Upper lobe of left lung (tissue), 6 donors: ENCODE data around the gene ASCL2. TPM values are rescaled to one million over a fixed set of nuclear protein-coding genes. Genes with fewer than 3 reads are reported as not detected.

ENCODE experiments used
- ATAC-seq, 2 donors: fragments of 200-7000 bp; cut with Tn5 transposase; one replicate each; pipeline ENCODE4 v1.9.1; 2022; ENCODE audit warnings: mild to moderate bottlenecking in 2 of 2, moderate library complexity in 2 of 2; ENCODE audit not compliant: low FRiP score in 2 of 2
- DNase-seq, 2 donors: peaks; one replicate each; pipeline ENCODE4 v3.0.0-alpha.2; 2019 to 2020
- H3K27ac ChIP-seq, 4 donors: fragments of 200-600 bp; sonication (generic); one replicate each; pipeline ENCODE4 v1.5.1; 2016 to 2019
- H3K27me3 ChIP-seq, 4 donors: fragments of 200-600 bp; sonication (generic); one replicate each; pipeline ENCODE4 v1.5.1; 2017 to 2019
- H3K36me3 ChIP-seq, 4 donors: fragments of 200-600 bp; sonication (generic); one replicate each; pipeline ENCODE4 v1.5.1; 2016 to 2019
- H3K4me1 ChIP-seq, 4 donors: fragments of 200-600 bp; sonication (generic); one replicate each; pipeline ENCODE4 v1.5.1; 2018 to 2019
- H3K4me3 ChIP-seq, 4 donors: fragments of 200-600 bp; sonication (generic); one replicate each; pipeline ENCODE4 v1.5.1; 2017 to 2019; ENCODE audit warnings: mild to moderate bottlenecking in 2 of 4, moderate library complexity in 1 of 4
- H3K9me3 ChIP-seq, 4 donors: fragments of 200-600 bp; sonication (generic); one replicate each; pipeline ENCODE4 v1.5.1; 2018 to 2019
- EP300 ChIP-seq, 4 donors: sonication (generic); formaldehyde crosslinking; IDR thresholded peaks; one replicate each; pipeline ENCODE4 v1.5.1; 2017; ENCODE audit warnings: antibody characterized with exemption in 4 of 4, control low read depth in 2 of 4
- POLR2A ChIP-seq, 4 donors: fragments of 450-650 bp; IDR thresholded peaks; one replicate each; pipeline ENCODE4 v1.5.1; 2016 to 2017; ENCODE audit warnings: antibody characterized with exemption in 4 of 4, mild to moderate bottlenecking in 2 of 4
- POLR2AphosphoS5 ChIP-seq, 2 donors: sonication (generic); formaldehyde crosslinking; IDR thresholded peaks; one replicate each; pipeline ENCODE4 v1.5.1; 2017; ENCODE audit warnings: antibody characterized with exemption in 2 of 2
- WGBS, 2 donors: methylation state at CpG; one replicate each; pipeline ENCODE4 v1.1.5; 2017 to 2018; 5-methylcytosine and 5-hydroxymethylcytosine counted together
- total RNA-seq, 6 donors: library from RNA; depleted of rRNA in 4 of 6; stranded (reverse); fragments of >200 nt in 4 of 6; gene quantifications; one replicate each; pipeline versions ENCODE4 v1.1.0 to v1.2.1, GENCODE V29; 2016 to 2021
- TF ChIP-seq, protein P1 (sequence below), 6 experiments: fragments of 450-650 bp in 4 of 6; fragments of 200-600 bp in 2 of 6; sonication (generic) in 2 of 6; IDR thresholded peaks; one replicate each; pipeline ENCODE4 v1.5.1; 2016 to 2019; ENCODE audit warnings: antibody characterized with exemption in 6 of 6
- donor health status: DM: no; HTN: no; CAD: no; lungs with moderate emphysema.
- donor health status: DM: no; HTN: yes; CAD: no; lungs with severe emphysema.

Gene ASCL2
- total RNA-seq, 6 donors from 2014 or later, result 1.4 to 3.4 (median 1.9) TPM; not detected in 2

DNA sequence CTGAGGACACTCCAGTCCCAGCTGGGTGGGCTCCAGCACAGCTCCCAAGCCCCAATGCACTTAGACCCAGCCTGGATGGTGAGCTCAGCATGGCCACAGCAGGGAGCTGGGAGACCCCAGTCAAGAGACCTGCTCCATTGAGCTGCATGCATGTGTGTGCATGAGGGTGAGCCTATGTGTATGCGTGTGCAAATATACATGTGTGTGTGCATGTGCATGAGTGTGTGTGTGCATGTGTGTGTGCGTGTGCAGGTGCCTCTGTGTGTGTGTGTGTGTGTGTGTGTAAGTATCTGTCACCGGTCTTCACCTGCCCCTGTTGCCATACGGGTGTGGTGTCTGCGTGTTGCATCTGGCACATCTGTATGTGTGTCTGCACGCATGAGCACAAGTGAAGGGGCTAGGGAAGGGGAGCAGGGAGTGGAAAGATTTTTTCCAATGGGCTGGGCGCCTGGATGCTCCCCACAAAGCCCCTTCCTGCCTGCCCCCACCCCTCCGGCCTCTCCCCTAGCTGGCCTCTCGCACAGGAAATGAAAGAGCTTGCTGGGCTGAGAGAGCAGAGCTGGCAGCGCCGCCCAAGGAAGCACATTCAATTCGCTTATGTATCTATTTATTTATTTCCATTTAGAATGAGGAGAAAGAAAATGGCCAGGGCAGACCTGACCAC lies 35.5 kb upstream of the ASCL2 start:
- Histone ChIP-seq H3K36me3 (no peaks in the 10 kb centered on the region), H3K27me3 (no peaks in the 10 kb centered on the region), H3K4me1 (peaks cover 47 to 62% (median 51%) of the 10 kb centered on the region in 4 donors), H3K4me3 (peak overlapping the region in 2 of 4 donors; percentile 4 to 15), H3K9me3 (no peaks in the 10 kb centered on the region), H3K27ac (peak overlapping the region; percentile 63 to 93 (median 85))
- ATAC-seq (peak in 1 of 2 donors; percentile 2), DNase-seq (peak in 1 of 2 donors; percentile 22)
- peak in 1 of 2 donors; percentile 9 for TF ChIP-seq POLR2AphosphoS5 (IDR thresholded peaks at IDR 0.05)
- TF ChIP-seq, protein P1, sequence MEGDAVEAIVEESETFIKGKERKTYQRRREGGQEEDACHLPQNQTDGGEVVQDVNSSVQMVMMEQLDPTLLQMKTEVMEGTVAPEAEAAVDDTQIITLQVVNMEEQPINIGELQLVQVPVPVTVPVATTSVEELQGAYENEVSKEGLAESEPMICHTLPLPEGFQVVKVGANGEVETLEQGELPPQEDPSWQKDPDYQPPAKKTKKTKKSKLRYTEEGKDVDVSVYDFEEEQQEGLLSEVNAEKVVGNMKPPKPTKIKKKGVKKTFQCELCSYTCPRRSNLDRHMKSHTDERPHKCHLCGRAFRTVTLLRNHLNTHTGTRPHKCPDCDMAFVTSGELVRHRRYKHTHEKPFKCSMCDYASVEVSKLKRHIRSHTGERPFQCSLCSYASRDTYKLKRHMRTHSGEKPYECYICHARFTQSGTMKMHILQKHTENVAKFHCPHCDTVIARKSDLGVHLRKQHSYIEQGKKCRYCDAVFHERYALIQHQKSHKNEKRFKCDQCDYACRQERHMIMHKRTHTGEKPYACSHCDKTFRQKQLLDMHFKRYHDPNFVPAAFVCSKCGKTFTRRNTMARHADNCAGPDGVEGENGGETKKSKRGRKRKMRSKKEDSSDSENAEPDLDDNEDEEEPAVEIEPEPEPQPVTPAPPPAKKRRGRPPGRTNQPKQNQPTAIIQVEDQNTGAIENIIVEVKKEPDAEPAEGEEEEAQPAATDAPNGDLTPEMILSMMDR (IDR thresholded peaks at IDR 0.05), result no peak
- 22 to 34% methylated on average over 7 to 12 of the region's 12 CpGs for WGBS, 2 donors

DNA sequence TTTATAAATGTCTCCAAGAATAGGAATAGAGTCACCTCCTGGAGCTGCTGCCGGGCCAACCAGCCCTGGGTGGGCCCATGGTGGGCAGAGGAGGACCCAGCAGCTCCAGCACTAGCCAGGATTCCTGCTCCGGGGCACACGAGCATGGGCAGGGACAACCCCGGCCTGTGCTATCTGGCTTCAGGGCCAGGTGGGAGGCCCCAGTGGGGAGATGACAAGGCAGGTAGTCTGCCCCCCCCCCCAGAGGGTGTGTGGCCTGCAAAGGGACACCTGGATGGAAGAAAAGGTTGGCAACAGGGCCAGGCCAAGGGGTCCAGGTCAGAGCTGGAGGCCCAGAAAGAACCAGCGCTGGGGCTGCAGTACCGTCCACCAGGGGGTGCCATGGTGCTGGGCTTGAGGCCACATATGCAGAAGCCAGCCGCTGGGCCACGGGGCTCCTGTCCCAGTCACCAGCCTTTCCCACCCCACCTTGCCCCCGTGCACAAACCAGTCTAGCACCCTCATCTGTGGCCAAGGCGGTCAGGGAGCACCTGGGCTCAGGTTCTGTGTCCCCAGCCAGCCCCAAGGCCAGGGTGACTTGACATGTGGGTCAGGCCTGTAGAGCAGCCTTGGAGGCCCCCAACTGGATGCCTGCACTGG lies 34.9 kb upstream of the ASCL2 start:
- H3K9me3 ChIP-seq, result no peaks in the 10 kb centered on the region
- 0 to 31% methylated on average over 2 to 10 of the region's 10 CpGs for WGBS, 2 donors

DNA sequence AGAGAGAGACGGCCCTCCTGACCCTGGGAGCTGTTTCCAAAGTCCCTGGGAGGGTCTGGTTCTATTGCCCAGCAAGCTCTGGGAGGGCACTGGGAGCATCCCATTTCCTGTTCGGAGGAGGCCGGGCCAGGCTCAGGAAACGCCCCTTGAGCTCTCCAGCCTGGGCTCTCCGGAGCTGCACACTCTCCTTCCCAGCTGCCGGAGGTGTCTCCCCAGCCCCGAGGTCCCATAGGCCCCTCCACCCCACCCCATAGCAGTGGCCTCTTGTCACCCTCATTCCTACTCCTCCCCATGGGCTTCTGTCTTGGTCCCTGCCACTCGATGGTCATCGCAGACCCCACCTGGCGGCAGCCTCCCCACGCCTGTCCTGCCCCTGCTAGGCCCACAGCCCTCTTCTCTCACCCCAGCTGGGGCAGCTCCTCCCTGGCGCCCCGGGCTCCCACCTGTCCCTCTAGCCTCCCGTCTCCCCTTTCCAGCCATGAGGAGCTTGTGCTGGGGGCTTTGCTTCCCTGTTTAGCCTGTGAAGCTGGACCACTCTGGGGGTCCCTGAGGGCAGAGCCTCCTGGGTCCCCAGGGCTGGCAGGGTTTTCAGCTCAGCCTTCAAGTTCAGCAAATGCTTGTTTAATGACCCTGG lies 34.2 kb upstream of the ASCL2 start:
- no peak for TF ChIP-seq POLR2AphosphoS5 (IDR thresholded peaks at IDR 0.05)

More for the DNA sequence above, 34.9 kb upstream of the ASCL2 start:
- Histone ChIP-seq H3K27ac (peak overlapping the region; percentile 63 to 93 (median 85)), H3K4me3 (peak overlapping the region in 1 of 4 donors; percentile 4), H3K36me3 (no peaks in the 10 kb centered on the region), H3K27me3 (no peaks in the 10 kb centered on the region), H3K4me1 (peaks cover 47 to 68% (median 54%) of the 10 kb centered on the region in 4 donors)
- TF ChIP-seq, protein P1 (IDR thresholded peaks at IDR 0.05), result peak; percentile 83 to 98 (median 96)
- TF ChIP-seq EP300 (IDR thresholded peaks at IDR 0.05) (no peak), POLR2A (IDR thresholded peaks at IDR 0.05) (no peak)
- ATAC-seq (peak; percentile 81 to 85), DNase-seq (peak; percentile 91 to 94)

DNA sequence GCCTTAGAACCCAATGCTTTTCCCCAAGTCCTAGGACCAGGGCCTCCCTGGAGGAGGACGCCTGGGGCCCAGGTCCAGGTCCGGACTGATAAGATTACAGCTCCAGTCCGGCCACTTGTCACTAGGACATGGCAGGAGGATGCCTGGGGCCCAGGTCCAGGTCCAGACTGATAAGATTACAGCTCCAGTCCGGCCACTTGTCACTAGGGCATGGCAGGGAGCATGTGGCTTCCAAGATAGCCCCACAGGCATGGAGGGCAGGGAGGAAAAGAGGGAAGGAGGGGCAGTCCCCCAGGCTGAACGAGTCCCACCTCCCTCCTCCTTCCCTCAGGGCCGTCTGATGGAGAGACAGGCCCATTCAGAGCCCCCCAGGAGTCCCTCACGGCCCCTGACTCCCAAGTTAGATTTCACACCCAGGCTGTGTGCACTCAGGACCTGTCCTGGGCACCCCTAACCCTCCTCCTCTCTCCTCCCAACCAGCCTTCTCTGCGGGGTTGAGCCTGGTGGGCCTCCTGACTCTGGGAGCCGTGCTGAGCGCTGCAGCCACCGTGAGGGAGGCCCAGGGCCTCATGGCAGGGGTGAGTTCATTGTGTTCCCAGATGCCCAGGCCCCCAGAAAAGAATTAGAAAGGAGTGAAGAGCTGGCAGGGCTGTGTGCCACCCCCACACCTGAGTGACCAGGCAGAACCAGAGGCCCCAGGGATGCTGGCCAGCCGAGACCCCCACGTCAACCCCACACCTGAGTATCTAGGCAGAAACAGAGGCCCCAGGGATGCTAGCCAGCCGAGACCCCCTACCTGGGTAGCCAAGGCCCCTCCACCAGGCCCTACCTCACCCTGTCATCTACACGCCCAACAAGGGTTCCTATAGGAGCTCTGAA lies 33.5 kb upstream of the ASCL2 start:
- no peaks in the 10 kb centered on the region for H3K27me3 ChIP-seq
- no peaks in the 10 kb centered on the region for H3K36me3 ChIP-seq
- TF ChIP-seq POLR2AphosphoS5 (IDR thresholded peaks at IDR 0.05) (no peak), EP300 (IDR thresholded peaks at IDR 0.05) (no peak), POLR2A (IDR thresholded peaks at IDR 0.05) (no peak)
- TF ChIP-seq, protein P1 (IDR thresholded peaks at IDR 0.05), result no peak
- peaks cover 47 to 75% (median 55%) of the 10 kb centered on the region in 4 donors for H3K4me1 ChIP-seq
- no peaks in the 10 kb centered on the region for H3K9me3 ChIP-seq
- H3K27ac ChIP-seq, result peak overlapping the region; percentile 19 to 93 (median 85)
- ATAC-seq (no peak), DNase-seq (peak in 1 of 2 donors; percentile 46)
- WGBS, 2 donors, result 56 to 59% methylated on average over 13 to 15 of the region's 15 CpGs
- H3K4me3 ChIP-seq, result no peak overlapping the region

More for the DNA sequence above, 34.2 kb upstream of the ASCL2 start:
- H3K4me3 ChIP-seq, result peak overlapping the region in 1 of 4 donors; percentile 0
- H3K9me3 ChIP-seq, result no peaks in the 10 kb centered on the region
- H3K36me3 ChIP-seq, result no peaks in the 10 kb centered on the region
- DNase-seq (peak in 1 of 2 donors; percentile 69), ATAC-seq (no peak)
- peaks cover 47 to 72% (median 55%) of the 10 kb centered on the region in 4 donors for H3K4me1 ChIP-seq
- WGBS, 2 donors, result 57 to 63% methylated on average over 11 to 14 of the region's 14 CpGs
- H3K27ac ChIP-seq, result peak overlapping the region; percentile 63 to 93 (median 85)
- H3K27me3 ChIP-seq, result no peaks in the 10 kb centered on the region
